Calu3 (cell line): Measurements from ENCODE around the gene NRCAM. TPM values are rescaled to one million over a fixed set of nuclear protein-coding genes. Genes with fewer than 3 reads are reported as not detected.

ENCODE experiments used
- BruUV-seq: library from RNA; stranded (reverse); fragments of 400-500 nt; replicated peaks from 2 replicates; lab custom pipeline; 2021; lab: Mats Ljungman, UMichigan
- CTCF ChIA-PET: fragments of 300-600 bp; sonication (Branson Sonifier 250); formaldehyde crosslinking; loops from one replicate; lab custom pipeline; 2022; ENCODE audit warnings: antibody characterized with exemption; lab: Charles Lee
- DNase-seq: peaks from one replicate; pipeline ENCODE4 v3.0.0; 2022
- H3K27ac Mint-ChIP-seq: one replicate; pipeline ENCODE4 v1.8.0; 2022; ENCODE audit warnings: mixed read lengths; ENCODE audit not compliant: unreplicated experiment
- H3K27me3 Mint-ChIP-seq: one replicate; pipeline ENCODE4 v1.8.0; 2022; ENCODE audit warnings: mixed read lengths; ENCODE audit not compliant: unreplicated experiment
- H3K36me3 Mint-ChIP-seq: one replicate; pipeline ENCODE4 v1.8.0; 2022; ENCODE audit warnings: mild to moderate bottlenecking, moderate library complexity, mixed read lengths; ENCODE audit not compliant: insufficient read depth, unreplicated experiment
- H3K4me1 Mint-ChIP-seq: one replicate; pipeline ENCODE4 v1.8.0; 2022; ENCODE audit warnings: mild to moderate bottlenecking, low read depth, mixed read lengths; ENCODE audit not compliant: unreplicated experiment
- H3K4me3 Mint-ChIP-seq: one replicate; pipeline ENCODE4 v1.8.0; 2022; ENCODE audit warnings: mild to moderate bottlenecking, low read depth, moderate library complexity, mixed read lengths; ENCODE audit not compliant: unreplicated experiment
- H3K9me3 Mint-ChIP-seq: one replicate; pipeline ENCODE4 v1.8.0; 2022; ENCODE audit warnings: low read depth, mixed read lengths; ENCODE audit not compliant: unreplicated experiment
- intact Hi-C: fragments of 100-400 bp; cut with micrococcal nuclease; formaldehyde crosslinking; loops from one replicate; pipeline ENCODE4 v1.10.0; 2022; ENCODE audit not compliant: unreplicated experiment
- total RNA-seq: library from RNA; stranded (reverse); gene quantifications from 2 replicates; pipeline ENCODE4 v1.2.3, GENCODE V29; 2022
- TF ChIP-seq, protein P1 (sequence below): fragments of 200-600 bp; IDR thresholded peaks from one replicate; pipeline ENCODE4 v1.8.0; 2022; ENCODE audit warnings: antibody characterized with exemption; ENCODE audit not compliant: unreplicated experiment

Gene NRCAM
- total RNA-seq, 1 experiment from 2014 or later, result 15.0 TPM

DNA sequence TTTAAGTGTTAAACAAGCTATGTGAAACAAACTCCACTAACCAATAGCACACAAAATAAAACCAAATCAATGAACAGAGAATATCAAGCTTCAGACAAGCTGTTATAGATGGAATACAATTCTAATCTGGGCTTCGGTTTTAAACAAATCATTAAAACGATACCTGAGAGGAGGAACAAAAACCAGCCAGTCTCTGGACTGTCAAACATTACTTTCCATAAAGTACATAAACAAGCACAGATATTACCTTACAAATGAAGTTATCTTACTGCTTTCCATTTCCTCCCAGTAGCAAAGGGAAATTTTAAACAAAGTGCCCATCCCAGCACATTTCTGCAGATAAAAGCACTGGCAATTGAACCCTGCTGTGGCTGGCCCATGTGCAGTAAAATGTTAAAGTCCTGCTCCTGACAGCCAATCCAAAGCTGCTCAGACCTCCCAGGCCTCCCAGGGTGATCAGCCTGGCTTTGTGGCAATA lies 128.0 kb downstream of the NRCAM start:
- Mint-ChIP-seq H3K27me3 (no peaks in the 10 kb centered on the region), H3K27ac (no peak overlapping the region), H3K4me1 (peaks cover 10% of the 10 kb centered on the region), H3K36me3 (no peaks in the 10 kb centered on the region), H3K4me3 (no peak overlapping the region), H3K9me3 (no peaks in the 10 kb centered on the region)
- no TSS peak for BruUV-seq
- DNase-seq, result no peak
- intact Hi-C loops, result no loop called here
- CTCF ChIA-PET, result no interaction called here
- TF ChIP-seq, protein P1, sequence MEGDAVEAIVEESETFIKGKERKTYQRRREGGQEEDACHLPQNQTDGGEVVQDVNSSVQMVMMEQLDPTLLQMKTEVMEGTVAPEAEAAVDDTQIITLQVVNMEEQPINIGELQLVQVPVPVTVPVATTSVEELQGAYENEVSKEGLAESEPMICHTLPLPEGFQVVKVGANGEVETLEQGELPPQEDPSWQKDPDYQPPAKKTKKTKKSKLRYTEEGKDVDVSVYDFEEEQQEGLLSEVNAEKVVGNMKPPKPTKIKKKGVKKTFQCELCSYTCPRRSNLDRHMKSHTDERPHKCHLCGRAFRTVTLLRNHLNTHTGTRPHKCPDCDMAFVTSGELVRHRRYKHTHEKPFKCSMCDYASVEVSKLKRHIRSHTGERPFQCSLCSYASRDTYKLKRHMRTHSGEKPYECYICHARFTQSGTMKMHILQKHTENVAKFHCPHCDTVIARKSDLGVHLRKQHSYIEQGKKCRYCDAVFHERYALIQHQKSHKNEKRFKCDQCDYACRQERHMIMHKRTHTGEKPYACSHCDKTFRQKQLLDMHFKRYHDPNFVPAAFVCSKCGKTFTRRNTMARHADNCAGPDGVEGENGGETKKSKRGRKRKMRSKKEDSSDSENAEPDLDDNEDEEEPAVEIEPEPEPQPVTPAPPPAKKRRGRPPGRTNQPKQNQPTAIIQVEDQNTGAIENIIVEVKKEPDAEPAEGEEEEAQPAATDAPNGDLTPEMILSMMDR, result no peak

DNA sequence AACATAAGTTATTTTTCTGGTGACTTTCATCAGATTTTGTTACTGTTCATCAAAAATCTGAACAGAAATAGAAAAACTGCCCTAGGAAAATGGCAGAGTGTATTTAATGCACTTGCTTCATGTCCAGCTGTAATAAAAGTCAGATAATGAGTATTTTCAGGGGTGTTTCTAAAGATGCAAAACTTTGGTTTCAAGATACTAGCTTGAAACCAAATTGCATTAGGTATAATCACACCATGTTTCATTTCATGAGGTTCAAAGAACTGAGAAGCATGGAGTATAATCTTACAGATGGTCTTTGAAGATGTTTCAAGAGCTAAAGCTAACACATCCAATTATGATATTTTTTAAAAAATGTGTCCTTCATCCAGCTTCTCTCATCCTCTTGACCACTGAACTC lies 128.9 kb downstream of the NRCAM start:
- no peak for DNase-seq
- no peaks in the 10 kb centered on the region for H3K36me3 Mint-ChIP-seq
- BruUV-seq, result no TSS peak
- no peak overlapping the region for H3K27ac Mint-ChIP-seq
- peaks cover 10% of the 10 kb centered on the region for H3K4me1 Mint-ChIP-seq
- H3K27me3 Mint-ChIP-seq, result no peaks in the 10 kb centered on the region
- intact Hi-C loops, result no loop called here
- no peak overlapping the region for H3K4me3 Mint-ChIP-seq
- H3K9me3 Mint-ChIP-seq, result no peaks in the 10 kb centered on the region
- TF ChIP-seq, protein P1, result no peak
- CTCF ChIA-PET, result no interaction called here

DNA sequence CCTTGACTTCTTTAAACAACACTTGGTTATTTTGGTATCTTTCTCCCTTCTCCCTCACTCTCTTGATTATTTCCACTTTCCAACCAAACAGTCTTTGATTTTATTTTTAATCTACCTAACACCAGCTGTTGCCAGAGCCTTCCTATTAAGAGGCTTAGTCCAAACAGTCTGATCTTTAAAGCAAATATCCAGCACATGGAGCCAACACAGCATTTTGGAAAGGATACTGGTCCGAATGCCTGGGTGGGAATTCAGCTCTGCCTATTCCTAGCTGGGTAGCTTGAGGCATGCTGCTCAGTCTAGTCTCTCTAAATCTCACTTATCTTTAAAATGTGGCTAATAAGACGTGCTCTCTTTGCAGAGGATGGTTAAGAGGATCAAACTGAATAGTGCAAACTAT lies 129.3 kb downstream of the NRCAM start:
- Mint-ChIP-seq H3K27ac (no peak overlapping the region), H3K36me3 (no peaks in the 10 kb centered on the region), H3K27me3 (no peaks in the 10 kb centered on the region), H3K4me3 (no peak overlapping the region), H3K4me1 (peaks cover 10% of the 10 kb centered on the region), H3K9me3 (no peaks in the 10 kb centered on the region)
- TF ChIP-seq, protein P1, result no peak
- intact Hi-C loops, result no loop called here
- CTCF ChIA-PET, result no interaction called here
- no TSS peak for BruUV-seq
- DNase-seq, result no peak

DNA sequence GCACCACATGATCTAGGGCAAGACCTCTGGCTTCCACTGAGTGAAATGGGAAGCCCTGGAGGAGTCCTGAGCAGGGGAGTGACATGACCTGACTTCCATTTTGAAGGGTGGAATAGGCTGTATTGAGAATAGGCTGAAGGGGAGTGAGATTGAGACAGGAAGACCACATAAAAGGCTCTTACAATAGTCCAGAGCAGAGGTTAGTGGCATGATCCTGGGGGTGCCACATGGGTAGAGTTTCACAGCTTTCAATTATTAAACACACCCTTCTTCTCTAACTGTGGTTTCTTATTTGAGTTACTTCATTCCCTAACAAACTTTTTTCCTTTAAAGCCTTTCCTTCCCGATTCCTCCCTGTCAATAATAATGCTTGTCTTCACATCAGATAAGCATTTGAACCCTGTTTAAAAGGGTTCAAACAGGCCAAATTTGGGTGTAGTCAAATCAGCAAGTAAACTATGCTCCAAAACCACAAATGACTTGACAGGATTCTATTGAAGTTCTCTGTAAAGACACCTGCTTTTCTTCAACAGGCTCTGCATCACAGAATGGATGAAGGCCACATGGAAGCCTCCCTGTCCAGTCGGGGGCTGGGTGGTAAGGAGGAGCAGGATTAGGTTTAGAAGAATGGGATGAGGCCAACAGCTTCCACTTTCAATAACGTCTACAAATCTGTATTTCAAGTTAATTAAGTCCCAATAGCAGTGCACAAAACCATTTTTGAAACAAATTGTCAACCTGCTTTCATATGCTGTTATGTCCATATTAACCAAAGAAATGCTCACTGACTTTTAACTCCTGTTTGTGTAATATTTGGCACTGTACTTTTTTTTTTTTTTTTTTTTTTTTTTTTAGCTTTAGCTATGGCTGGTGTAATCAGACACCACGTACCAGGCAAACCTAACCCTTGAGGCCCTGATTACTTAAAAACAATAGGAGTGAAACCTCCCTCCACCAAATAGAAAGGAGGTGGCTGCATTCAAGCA lies 131.9 kb downstream of the NRCAM start:
- no peak overlapping the region for H3K4me3 Mint-ChIP-seq
- no peaks in the 10 kb centered on the region for H3K9me3 Mint-ChIP-seq
- no peak for DNase-seq
- no peak overlapping the region for H3K27ac Mint-ChIP-seq
- BruUV-seq, result no TSS peak
- peaks cover 10% of the 10 kb centered on the region for H3K4me1 Mint-ChIP-seq
- intact Hi-C loops, result no loop called here
- H3K27me3 Mint-ChIP-seq, result no peaks in the 10 kb centered on the region
- no peaks in the 10 kb centered on the region for H3K36me3 Mint-ChIP-seq
- TF ChIP-seq, protein P1, result no peak
- CTCF ChIA-PET, result no interaction called here
